GM23338 (cell line): ENCODE data around the gene YPEL5. TPM values are rescaled to one million over a fixed set of nuclear protein-coding genes. Genes with fewer than 3 reads are reported as not detected.

Source experiments
- ATAC-seq: fragments of 200-7000 bp; cut with Tn5 transposase; 3 replicates; pipeline ENCODE4 v1.9.1; 2020
- DNase-seq: peaks from one replicate; pipeline ENCODE4 v3.0.0-alpha.2; 2015; ENCODE audit warnings: low spot score
- H2AFZ ChIP-seq: fragments of 200-600 bp; sonication (generic); 2 replicates; pipeline ENCODE4 v1.8.0; 2016; ENCODE audit warnings: antibody characterized with exemption, mild to moderate bottlenecking, moderate library complexity
- H3F3A ChIP-seq: fragments of 200-600 bp; sonication (generic); replicated peaks from 2 replicates; pipeline ENCODE4 v1.8.0; 2017; ENCODE audit warnings: antibody characterized with exemption, mixed run types, low read depth
- H3K27ac ChIP-seq: fragments of 200-600 bp; sonication (generic); 2 replicates; pipeline ENCODE4 v1.6.1; 2016; ENCODE audit warnings: low read depth
- H3K27me3 ChIP-seq: fragments of 200-600 bp; sonication (generic); 2 replicates; pipeline ENCODE4 v1.8.0; 2016; ENCODE audit warnings: mild to moderate bottlenecking, mixed run types, moderate library complexity; ENCODE audit not compliant: insufficient read depth
- H3K36me3 ChIP-seq: fragments of 200-600 bp; sonication (generic); 2 replicates; pipeline ENCODE4 v1.8.0; 2016; ENCODE audit warnings: mild to moderate bottlenecking; ENCODE audit not compliant: insufficient read depth
- H3K4me1 ChIP-seq: fragments of 200-600 bp; sonication (generic); 2 replicates; pipeline ENCODE4 v1.8.0; 2016; ENCODE audit warnings: mild to moderate bottlenecking, moderate library complexity; ENCODE audit not compliant: insufficient read depth
- H3K4me2 ChIP-seq: fragments of 200-600 bp; sonication (generic); 2 replicates; pipeline ENCODE4 v1.7.1; 2017; ENCODE audit warnings: mixed run types
- H3K4me3 ChIP-seq: fragments of 200-600 bp; sonication (generic); 2 replicates; pipeline ENCODE4 v1.6.1; 2016; ENCODE audit warnings: mixed run types
- H3K79me2 ChIP-seq: fragments of 200-600 bp; sonication (generic); replicated peaks from 2 replicates; pipeline ENCODE4 v1.8.0; 2017; ENCODE audit warnings: mild to moderate bottlenecking; ENCODE audit not compliant: insufficient read depth
- H3K9me2 ChIP-seq: fragments of 200-600 bp; sonication (generic); 2 replicates; pipeline ENCODE4 v1.8.0; 2017; ENCODE audit not compliant: insufficient read depth
- H4K20me1 ChIP-seq: fragments of 200-600 bp; sonication (generic); replicated peaks from 2 replicates; pipeline ENCODE4 v1.8.0; 2017; ENCODE audit warnings: mild to moderate bottlenecking; ENCODE audit not compliant: insufficient read depth
- H3K27ac Mint-ChIP-seq: 2 replicates; pipeline ENCODE4 v1.8.0; 2020; ENCODE audit warnings: inconsistent platforms, mild to moderate bottlenecking, moderate library complexity, mixed read lengths
- H3K27me3 Mint-ChIP-seq: 3 replicates; pipeline ENCODE4 v1.8.0; 2022; ENCODE audit warnings: low read depth, mild to moderate bottlenecking, moderate library complexity, mixed read lengths, inconsistent platforms; ENCODE audit not compliant: insufficient read depth, poor library complexity
- H3K36me3 Mint-ChIP-seq: 3 replicates; pipeline ENCODE4 v1.8.0; 2021; ENCODE audit warnings: low read depth, mild to moderate bottlenecking, inconsistent platforms, moderate library complexity, mixed read lengths
- H3K4me1 Mint-ChIP-seq: 3 replicates; pipeline ENCODE4 v1.8.0; 2020; ENCODE audit warnings: mild to moderate bottlenecking, inconsistent platforms, mixed read lengths
- H3K4me3 Mint-ChIP-seq: 3 replicates; pipeline ENCODE4 v1.8.0; 2021; ENCODE audit warnings: moderate library complexity, mild to moderate bottlenecking, inconsistent platforms, mixed read lengths
- H3K9me3 Mint-ChIP-seq: 3 replicates; pipeline ENCODE4 v1.8.0; 2020; ENCODE audit warnings: moderate library complexity, mild to moderate bottlenecking, inconsistent platforms, mixed read lengths
- CREB1 ChIP-seq: fragments of 250-450 bp; sonication (Bioruptor Pico); IDR thresholded peaks from 2 replicates; pipeline ENCODE4 v1.5.0; 2020; ENCODE audit warnings: low read depth, mild to moderate bottlenecking, moderate library complexity
- CTCF ChIP-seq, 2 experiments: fragments of 200-600 bp in 1 of 2; sonication (generic) in 1 of 2; conservative IDR thresholded peaks; 2 replicates each; pipeline versions ENCODE4 v1.5.1 to v1.6.1; 2016 to 2017; ENCODE audit warnings: antibody characterized with exemption in 2 of 2, low read depth in 2 of 2, mild to moderate bottlenecking in 2 of 2, moderate library complexity in 1 of 2
- ETS1 ChIP-seq: IDR thresholded peaks from 2 replicates; pipeline ENCODE4 v1.6.1; 2016; ENCODE audit warnings: antibody characterized with exemption
- EZH2 ChIP-seq: fragments of 200-600 bp; sonication (generic); IDR thresholded peaks from one replicate; pipeline ENCODE4 v1.8.0; 2017; ENCODE audit warnings: antibody characterized with exemption, mild to moderate bottlenecking, low read depth; ENCODE audit not compliant: unreplicated experiment
- EZH2phosphoT487 ChIP-seq: fragments of 200-600 bp; sonication (generic); IDR thresholded peaks from one replicate; pipeline ENCODE4 v1.8.1; 2018; ENCODE audit warnings: antibody characterized with exemption; ENCODE audit not compliant: unreplicated experiment
- JUNB ChIP-seq: IDR thresholded peaks from one replicate; pipeline ENCODE4 v1.6.1; 2016; ENCODE audit warnings: antibody characterized with exemption; ENCODE audit not compliant: unreplicated experiment
- NANOG ChIP-seq: IDR thresholded peaks from 2 replicates; pipeline ENCODE4 v1.6.1; 2016; ENCODE audit warnings: antibody characterized with exemption, borderline replicate concordance
- POLR2AphosphoS5 ChIP-seq: IDR thresholded peaks from 2 replicates; pipeline ENCODE4 v1.6.1; 2016; ENCODE audit warnings: antibody characterized with exemption, low read depth
- REST ChIP-seq: IDR thresholded peaks from one replicate; pipeline ENCODE4 v1.6.1; 2018; ENCODE audit warnings: antibody characterized with exemption; ENCODE audit not compliant: unreplicated experiment
- STAT1 ChIP-seq: IDR thresholded peaks from one replicate; pipeline ENCODE4 v1.6.1; 2016; ENCODE audit warnings: antibody characterized with exemption; ENCODE audit not compliant: unreplicated experiment
- ZNF114 ChIP-seq: fragments of 250-450 bp; sonication (Bioruptor Pico); IDR thresholded peaks from 2 replicates; pipeline ENCODE4 v1.5.0; 2020; ENCODE audit warnings: mild to moderate bottlenecking, moderate library complexity
- ZNF331 ChIP-seq: fragments of 250-450 bp; sonication (Bioruptor Pico); IDR thresholded peaks from 2 replicates; pipeline ENCODE4 v1.5.0; 2020; ENCODE audit warnings: low read depth, mild to moderate bottlenecking, moderate library complexity
- polyA plus RNA-seq: library from polyadenylated mRNA; unstranded; fragments of >200 nt; fragmentation: Nextera tagmentation; extraction: Ambion mirVana; gene quantifications from 2 replicates; pipeline ENCODE4 v1.2.1, GENCODE V29; 2016
- total RNA-seq: library from RNA; depleted of rRNA; stranded (reverse); fragments of >200 nt; shearing (Covaris generic); gene quantifications from 2 replicates; pipeline ENCODE4 v1.2.3, GENCODE V29; 2014

YPEL5 gene
- total and polyA plus RNA-seq, 2 experiments from 2014 or later: 24.9 to 31.1 TPM

DNA sequence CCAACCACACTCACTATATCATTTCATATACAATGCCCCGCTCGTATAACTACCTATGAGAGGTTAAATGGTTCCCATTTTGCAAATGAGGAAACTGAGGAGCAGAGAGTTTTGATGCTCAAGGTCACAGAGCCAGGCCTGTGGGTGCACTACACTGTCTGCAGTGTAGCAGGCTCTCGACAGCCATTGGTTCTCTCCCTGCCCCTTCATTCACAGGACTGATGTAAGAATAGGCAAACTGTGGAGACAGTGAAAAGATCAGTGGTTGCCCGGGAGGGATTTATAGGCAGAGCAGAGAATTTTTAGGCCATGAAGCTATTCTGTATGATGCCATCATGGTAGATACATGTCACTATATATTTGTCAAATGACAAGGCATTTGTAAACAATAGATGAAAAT lies 45.5 kb downstream of the YPEL5 start (continued):
- TF ChIP-seq STAT1: no peak
- no peak for TF ChIP-seq JUNB
- no peak for TF ChIP-seq CTCF (conservative IDR thresholded peaks at IDR 0.05; ENCODE audit: low read depth in 2 of 2)
- TF ChIP-seq EZH2phosphoT487: no peak
- TF ChIP-seq POLR2AphosphoS5: no peak
- no peak for TF ChIP-seq CREB1
- TF ChIP-seq NANOG: no peak
- TF ChIP-seq ETS1: no peak
- TF ChIP-seq EZH2: no peak
- TF ChIP-seq ZNF331 (CRISPR knock-in tag): no peak

DNA sequence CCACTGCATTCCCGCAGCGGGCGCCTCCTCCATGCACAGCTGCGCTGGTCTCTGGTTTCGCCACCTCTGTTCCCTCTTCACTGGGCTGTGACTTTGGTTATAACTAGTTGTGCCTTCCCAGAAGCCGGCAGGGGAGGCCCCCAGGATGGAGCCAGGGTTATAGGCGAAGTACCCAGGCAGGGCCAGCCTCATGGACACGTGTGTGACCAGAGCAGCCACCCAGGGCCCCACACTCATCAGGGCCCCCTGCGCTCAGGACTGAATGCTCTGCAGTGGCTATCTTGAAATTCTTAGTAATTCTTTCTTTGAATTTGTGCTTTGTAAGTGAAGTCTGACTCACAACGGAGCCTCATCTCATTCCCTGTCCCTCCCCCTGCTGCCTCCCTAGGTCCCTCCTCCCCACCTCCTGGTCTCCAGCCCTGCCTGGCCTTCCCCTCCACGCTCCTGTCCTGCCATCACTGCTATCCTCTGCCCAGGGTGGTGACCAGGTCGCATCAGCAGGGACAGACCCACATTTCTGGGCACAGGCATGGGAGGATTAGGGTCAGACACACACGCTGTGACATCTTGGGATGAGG lies 46.4 kb downstream of the YPEL5 start:
- H2AFZ ChIP-seq: no peak overlapping the region; the same call in 1 of the 2 replicates
- no peak for TF ChIP-seq CREB1
- TF ChIP-seq ZNF114 (CRISPR knock-in tag): no peak
- no peak for TF ChIP-seq ZNF331 (CRISPR knock-in tag)
- TF ChIP-seq CTCF (conservative IDR thresholded peaks at IDR 0.05; ENCODE audit: low read depth in 2 of 2): no peak
- no peak for TF ChIP-seq POLR2AphosphoS5
- TF ChIP-seq EZH2: no peak
- no peak for TF ChIP-seq REST
- TF ChIP-seq STAT1: no peak
- no peak for TF ChIP-seq JUNB
- TF ChIP-seq EZH2phosphoT487: no peak
- no peak for TF ChIP-seq ETS1
- no peak for TF ChIP-seq NANOG

More for the DNA sequence above, 46.4 kb downstream of the YPEL5 start:
- peaks cover 4% of the 10 kb centered on the region for H3K27me3 Mint-ChIP-seq
- Histone ChIP-seq H3K27ac (no peak overlapping the region), H3K36me3 (no peaks in the 10 kb centered on the region), H3K4me2 (no peak overlapping the region), H4K20me1 (no peaks in the 10 kb centered on the region), H3K9me2 (peaks cover 8% of the 10 kb centered on the region; the same call in 1 of the 2 replicates), H3K4me3 (no peak overlapping the region), H3F3A (no peaks in the 10 kb centered on the region), H3K4me1 (no peaks in the 10 kb centered on the region), H3K79me2 (no peaks in the 10 kb centered on the region), H3K27me3 (no peaks in the 10 kb centered on the region)
- no peak overlapping the region for H3K4me3 Mint-ChIP-seq
- peaks cover 12% of the 10 kb centered on the region for H3K4me1 Mint-ChIP-seq
- ATAC-seq (no peak), DNase-seq (no peak)
- no peak overlapping the region for H3K27ac Mint-ChIP-seq
- H3K9me3 Mint-ChIP-seq: peaks cover 18% of the 10 kb centered on the region; the same call in 2 of the 3 replicates
- H3K36me3 Mint-ChIP-seq: peaks cover 10% of the 10 kb centered on the region
